Activated naive CD4-positive, alpha-beta T cell treated with anti-CD3 and anti-CD28 coated beads, Interleukin-2, amount 10 ng/mL, durations not matched to agents 7 days and 5 days (primary cell): ENCODE results near the gene CFAP100.

ENCODE experiments used
- CTCF ChIA-PET: fragments of 350-600 bp; sonication (Branson Sonifier 250); formaldehyde crosslinking; loops from one replicate; lab custom pipeline; 2021; ENCODE audit warnings: antibody characterized with exemption; lab: Charles Lee
- DNase-seq: peaks from one replicate; pipeline ENCODE4 v3.0.0-alpha.2; 2020
- H3K27ac Mint-ChIP-seq: one replicate; pipeline ENCODE4 v1.8.0; 2021; ENCODE audit warnings: mild to moderate bottlenecking, moderate library complexity, mixed read lengths
- H3K27me3 Mint-ChIP-seq: one replicate; pipeline ENCODE4 v1.8.0; 2021; ENCODE audit warnings: mild to moderate bottlenecking, mixed read lengths
- H3K36me3 Mint-ChIP-seq: one replicate; pipeline ENCODE4 v1.8.0; 2021; ENCODE audit warnings: mixed read lengths
- H3K4me1 Mint-ChIP-seq: one replicate; pipeline ENCODE4 v1.8.0; 2021; ENCODE audit warnings: mixed read lengths
- H3K4me3 Mint-ChIP-seq: one replicate; pipeline ENCODE4 v1.8.0; 2021; ENCODE audit warnings: mild to moderate bottlenecking, moderate library complexity, mixed read lengths
- H3K9me3 Mint-ChIP-seq: one replicate; pipeline ENCODE4 v1.8.0; 2021; ENCODE audit warnings: mixed read lengths

The CFAP100 gene

GRCh38 chr3:126464997-126465396 lies 70.3 kb downstream of the CFAP100 start:
- CTCF ChIA-PET = no interaction called here
- peaks cover 14% of the 10 kb centered on the region for H3K4me1 Mint-ChIP-seq
- H3K4me3 Mint-ChIP-seq = no peak overlapping the region
- H3K27ac Mint-ChIP-seq = no peak overlapping the region
- no peaks in the 10 kb centered on the region for H3K27me3 Mint-ChIP-seq
- no peaks in the 10 kb centered on the region for H3K9me3 Mint-ChIP-seq
- peaks cover 67% of the 10 kb centered on the region for H3K36me3 Mint-ChIP-seq
- DNase-seq = no peak

- CTCF ChIA-PET = no interaction called here
- no peak overlapping the region for H3K27ac Mint-ChIP-seq
Measured at GRCh38 chr3:126465928-126466544, 71.3 kb downstream of the CFAP100 start.

GRCh38 chr3:126466886-126467610 lies 72.3 kb downstream of the CFAP100 start:
- no peak overlapping the region for H3K27ac Mint-ChIP-seq
- CTCF ChIA-PET = no interaction called here
- no peak overlapping the region for H3K4me3 Mint-ChIP-seq
- H3K4me1 Mint-ChIP-seq = peaks cover 20% of the 10 kb centered on the region
- DNase-seq = no peak
- H3K9me3 Mint-ChIP-seq = no peaks in the 10 kb centered on the region
- H3K27me3 Mint-ChIP-seq = no peaks in the 10 kb centered on the region
- peaks cover 63% of the 10 kb centered on the region for H3K36me3 Mint-ChIP-seq

More at GRCh38 chr3:126465928-126466544, 71.3 kb downstream of the CFAP100 start:
- Mint-ChIP-seq H3K4me3 (no peak overlapping the region), H3K4me1 (peaks cover 15% of the 10 kb centered on the region), H3K9me3 (no peaks in the 10 kb centered on the region), H3K27me3 (no peaks in the 10 kb centered on the region), H3K36me3 (peaks cover 68% of the 10 kb centered on the region)
- no peak for DNase-seq

- Mint-ChIP-seq H3K27me3 (no peaks in the 10 kb centered on the region), H3K9me3 (no peaks in the 10 kb centered on the region), H3K4me3 (no peak overlapping the region), H3K36me3 (peaks cover 65% of the 10 kb centered on the region), H3K27ac (no peak overlapping the region), H3K4me1 (peaks cover 25% of the 10 kb centered on the region)
- CTCF ChIA-PET = no interaction called here
- no peak for DNase-seq
Measured at GRCh38 chr3:126467611-126467955, 72.9 kb downstream of the CFAP100 start.

- CTCF ChIA-PET = no interaction called here
- no peak for DNase-seq
Measured at GRCh38 chr3:126468028-126468891, 73.6 kb downstream of the CFAP100 start.

GRCh38 chr3:126469479-126469878 lies 74.8 kb downstream of the CFAP100 start:
- Mint-ChIP-seq H3K4me1 (peaks cover 44% of the 10 kb centered on the region), H3K27me3 (no peaks in the 10 kb centered on the region), H3K36me3 (peaks cover 68% of the 10 kb centered on the region), H3K9me3 (no peaks in the 10 kb centered on the region), H3K4me3 (no peak overlapping the region), H3K27ac (no peak overlapping the region)
- DNase-seq = no peak
- CTCF ChIA-PET = no interaction called here

More at GRCh38 chr3:126468028-126468891, 73.6 kb downstream of the CFAP100 start:
- H3K4me1 Mint-ChIP-seq = peaks cover 32% of the 10 kb centered on the region
- no peaks in the 10 kb centered on the region for H3K9me3 Mint-ChIP-seq
- no peaks in the 10 kb centered on the region for H3K27me3 Mint-ChIP-seq
- H3K27ac Mint-ChIP-seq = peak overlapping the region; percentile 63
- H3K36me3 Mint-ChIP-seq = peaks cover 69% of the 10 kb centered on the region
- H3K4me3 Mint-ChIP-seq = no peak overlapping the region

GRCh38 chr3:126472277-126473006 lies 77.7 kb downstream of the CFAP100 start:
- peaks cover 55% of the 10 kb centered on the region for H3K36me3 Mint-ChIP-seq
- H3K4me1 Mint-ChIP-seq = peaks cover 51% of the 10 kb centered on the region
- DNase-seq = no peak
- peak overlapping the region; percentile 94 for H3K4me3 Mint-ChIP-seq
- H3K27me3 Mint-ChIP-seq = no peaks in the 10 kb centered on the region
- H3K9me3 Mint-ChIP-seq = no peaks in the 10 kb centered on the region
- CTCF ChIA-PET = interaction anchor here (1.6 kb wide), 1 partner anchor 50 kb away, joined by 5 read pairs; no protein-coding TSS in a partner anchor
- no peak overlapping the region for H3K27ac Mint-ChIP-seq

- Mint-ChIP-seq H3K4me3 (peak overlapping the region; percentile 94), H3K9me3 (no peaks in the 10 kb centered on the region), H3K36me3 (peaks cover 48% of the 10 kb centered on the region), H3K4me1 (peaks cover 45% of the 10 kb centered on the region), H3K27ac (peak overlapping the region; percentile 95), H3K27me3 (peaks cover 2% of the 10 kb centered on the region)
- DNase-seq = no peak
- CTCF ChIA-PET = no interaction called here
Measured at GRCh38 chr3:126473292-126474168, 78.8 kb downstream of the CFAP100 start.

- peak overlapping the region; percentile 95 for H3K27ac Mint-ChIP-seq
- H3K4me3 Mint-ChIP-seq = peak overlapping the region; percentile 94
- CTCF ChIA-PET = interaction anchor here (1.1 kb wide), 1 partner anchor 341 kb away, joined by 4 read pairs; no protein-coding TSS in a partner anchor
- peaks cover 10% of the 10 kb centered on the region for H3K27me3 Mint-ChIP-seq
- H3K9me3 Mint-ChIP-seq = no peaks in the 10 kb centered on the region
- peaks cover 35% of the 10 kb centered on the region for H3K36me3 Mint-ChIP-seq
- peak; percentile 56 for DNase-seq
- H3K4me1 Mint-ChIP-seq = peaks cover 41% of the 10 kb centered on the region
Measured at GRCh38 chr3:126474498-126475412, 80.0 kb downstream of the CFAP100 start.

GRCh38 chr3:126475413-126476114 lies 80.9 kb downstream of the CFAP100 start, which contains the start of gene ZXDC:
ZXDC (minus strand) TSS chr3:126475891; CDS start chr3:126475865, 26 bp downstream.
- CTCF ChIA-PET = interaction anchor here (0.7 to 1.3 kb wide), 3 partner anchors 12 to 86 kb away, joined by 3 to 4 read pairs (median 4); no protein-coding TSS in a partner anchor
- Mint-ChIP-seq H3K36me3 (peaks cover 28% of the 10 kb centered on the region), H3K27me3 (peaks cover 10% of the 10 kb centered on the region)

GRCh38 chr3:126476166-126477060 lies 81.7 kb downstream of the CFAP100 start:
- no peaks in the 10 kb centered on the region for H3K9me3 Mint-ChIP-seq
- DNase-seq = no peak
- H3K27ac Mint-ChIP-seq = peak overlapping the region; percentile 61
- CTCF ChIA-PET = interaction anchor here (0.7 to 1.3 kb wide), 4 partner anchors 11 to 87 kb away, joined by 3 to 4 read pairs (median 4); no protein-coding TSS in a partner anchor
- peaks cover 36% of the 10 kb centered on the region for H3K4me1 Mint-ChIP-seq
- peaks cover 15% of the 10 kb centered on the region for H3K27me3 Mint-ChIP-seq
- H3K36me3 Mint-ChIP-seq = peaks cover 21% of the 10 kb centered on the region
- H3K4me3 Mint-ChIP-seq = peak overlapping the region; percentile 66

More at GRCh38 chr3:126475413-126476114, 80.9 kb downstream of the CFAP100 start, which contains the start of gene ZXDC:
- H3K4me3 Mint-ChIP-seq = peak within 1 kb of the TSS; percentile 94
- DNase-seq = peak; percentile 93
- H3K4me1 Mint-ChIP-seq = peaks cover 40% of the 10 kb centered on the region
- H3K9me3 Mint-ChIP-seq = no peaks in the 10 kb centered on the region
- H3K27ac Mint-ChIP-seq = peak within 1 kb of the TSS; percentile 95
